Keratinocyte (primary cell): ENCODE data around the gene NODAL. TPM values are rescaled to one million over a fixed set of nuclear protein-coding genes. Genes with fewer than 3 reads are reported as not detected.
A peak's percentile ranks its signal among the peaks of the same experiment; 100 is the strongest.

Experiments
- DNase-seq: peaks from one replicate; pipeline ENCODE4 v3.0.0-alpha.2; 2011; ENCODE audit warnings: low read depth, missing footprints, low spot score
- FAIRE-seq: peaks from 2 replicates; lab custom pipeline; 2011; peaks lifted over from hg19 to GRCh38; lab: Jason Lieb, UNC
- H2AFZ ChIP-seq: 2 replicates; pipeline ENCODE4 v1.6.0; 2012; ENCODE audit warnings: low read length, control low read depth, inconsistent platforms; ENCODE audit not compliant: control insufficient read depth
- H3K27ac ChIP-seq: 2 replicates; pipeline ENCODE4 v1.5.1; 2011; ENCODE audit warnings: low read length; ENCODE audit not compliant: control insufficient read depth, insufficient read depth
- H3K27me3 ChIP-seq: 3 replicates; pipeline ENCODE4 v1.6.0; 2011; ENCODE audit warnings: low read length; ENCODE audit not compliant: control insufficient read depth, insufficient read depth; ENCODE audit errors: extremely low read depth
- H3K36me3 ChIP-seq, 2 experiments: 2 replicates in 1 of 2; 3 replicates in 1 of 2; pipeline ENCODE4 v1.5.1; 2011; ENCODE audit warnings: low read length in 2 of 2, mild to moderate bottlenecking in 1 of 2; ENCODE audit not compliant: control insufficient read depth in 2 of 2, insufficient read depth in 2 of 2; ENCODE audit errors: extremely low read depth in 1 of 2
- H3K4me1 ChIP-seq: 3 replicates; pipeline ENCODE4 v1.5.1; 2011; ENCODE audit warnings: low read length; ENCODE audit not compliant: control insufficient read depth, insufficient read depth; ENCODE audit errors: extremely low read depth
- H3K4me2 ChIP-seq: 3 replicates; pipeline ENCODE4 v1.6.0; 2011; ENCODE audit warnings: low read depth, low read length; ENCODE audit not compliant: control insufficient read depth, insufficient read depth; ENCODE audit errors: extremely low read depth
- H3K4me3 ChIP-seq, 3 experiments: fragments of 200-600 bp in 1 of 3; sonication (generic) in 1 of 3; 2 replicates in 2 of 3; 3 replicates in 1 of 3; pipeline ENCODE4 v1.5.1; 2011 to 2016; ENCODE audit warnings: low read length in 3 of 3, mild to moderate bottlenecking in 3 of 3, control low read depth in 2 of 3, inconsistent platforms in 1 of 3, low read depth in 1 of 3, mixed read lengths in 1 of 3, mixed run types in 1 of 3, moderate library complexity in 1 of 3; ENCODE audit not compliant: control insufficient read depth in 2 of 3, insufficient read depth in 2 of 3; ENCODE audit errors: extremely low read depth in 1 of 3
- H3K79me2 ChIP-seq: 2 replicates; pipeline ENCODE4 v1.6.0; 2012; ENCODE audit warnings: low read length; ENCODE audit not compliant: control insufficient read depth, insufficient read depth
- H3K9ac ChIP-seq: 3 replicates; pipeline ENCODE4 v1.6.0; 2011; ENCODE audit warnings: low read length; ENCODE audit not compliant: control insufficient read depth, insufficient read depth; ENCODE audit errors: extremely low read depth
- H3K9me1 ChIP-seq: 3 replicates; pipeline ENCODE4 v1.6.0; 2011; ENCODE audit warnings: low read length; ENCODE audit not compliant: control insufficient read depth, insufficient read depth; ENCODE audit errors: extremely low read depth
- H3K9me3 ChIP-seq: 2 replicates; pipeline ENCODE4 v1.5.1; 2012; ENCODE audit warnings: low read depth, low read length; ENCODE audit not compliant: control insufficient read depth
- H4K20me1 ChIP-seq: 3 replicates; pipeline ENCODE4 v1.6.0; 2011; ENCODE audit warnings: low read length; ENCODE audit not compliant: control insufficient read depth, insufficient read depth; ENCODE audit errors: extremely low read depth
- CTCF ChIP-seq, 3 experiments: IDR thresholded peaks in 1 of 3; conservative IDR thresholded peaks in 1 of 3; optimal IDR thresholded peaks in 1 of 3; 2 replicates in 2 of 3; 3 replicates in 1 of 3; pipeline versions ENCODE3 to v1.5.1; 2011; ENCODE audit warnings: low read length in 3 of 3, mild to moderate bottlenecking in 3 of 3, moderate library complexity in 2 of 3, control low read depth in 1 of 3, inconsistent platforms in 1 of 3; ENCODE audit not compliant: insufficient read depth in 2 of 3; ENCODE audit errors: extremely low read depth in 1 of 3
- EZH2 ChIP-seq: IDR thresholded peaks from one replicate; pipeline ENCODE4 v1.6.1; 2012; ENCODE audit warnings: inconsistent platforms, mild to moderate bottlenecking, low read length, moderate library complexity
- dilution Hi-C: fragments of 300-500 bp; cut with MboI; formaldehyde crosslinking; loops from one replicate; pipeline ENCODE4 v1.7.0; 2020; ENCODE audit warnings: low sequenced_read_pairs; ENCODE audit not compliant: extremely low pct_ligation_motif_present
- polyA minus RNA-seq, 3 experiments: library from RNA; depleted of rRNA, polyadenylated mRNA; stranded (reverse); fragments of >200 nt; gene quantifications; 1 replicate in 1 of 3; 2 replicates in 1 of 3; 3 replicates in 1 of 3; pipeline ENCODE4 v1.2.3, GENCODE V29; 2011
- polyA plus RNA-seq, 5 experiments: library from polyadenylated mRNA; depleted of rRNA in 3 of 5; stranded (reverse) in 3 of 5; stranded (forward) in 1 of 5; unstranded in 1 of 5; fragments of >200 nt; gene quantifications; 1 replicate in 1 of 5; 2 replicates in 3 of 5; 3 replicates in 1 of 5; pipeline versions ENCODE4 v1.2.1 to v1.2.3, GENCODE V29; 2011 to 2012; ENCODE audit warnings: missing spikeins in 2 of 5, low read depth in 1 of 5, low replicate concordance in 1 of 5

The NODAL gene
- polyA plus RNA-seq (0.30 to 0.46 TPM (median 0.45 TPM) in 3 replicates), polyA minus RNA-seq (0.58 to 0.92 TPM in 2 of 3 replicates, not detected in the other)
- polyA plus RNA-seq (2011; ENCODE audit: low read depth): 0.16 TPM
- polyA plus RNA-seq (2011; cell fraction: cytosol; rRNA removed): 0.12 and 0.31 TPM in 2 replicates
- 0.73 and 0.80 TPM in 2 replicates for polyA plus RNA-seq (2011; cell fraction: nucleus; rRNA removed)
- 0.36 TPM in 1 of 2 replicates, not detected in the other for polyA plus RNA-seq (2012; ENCODE audit: low replicate concordance)
- not detected for polyA minus RNA-seq (2011; cell fraction: cytosol; rRNA and poly(A)+ RNA removed)
- polyA minus RNA-seq (2011; cell fraction: nucleus; rRNA and poly(A)+ RNA removed): not detected in 2 replicates

DNA sequence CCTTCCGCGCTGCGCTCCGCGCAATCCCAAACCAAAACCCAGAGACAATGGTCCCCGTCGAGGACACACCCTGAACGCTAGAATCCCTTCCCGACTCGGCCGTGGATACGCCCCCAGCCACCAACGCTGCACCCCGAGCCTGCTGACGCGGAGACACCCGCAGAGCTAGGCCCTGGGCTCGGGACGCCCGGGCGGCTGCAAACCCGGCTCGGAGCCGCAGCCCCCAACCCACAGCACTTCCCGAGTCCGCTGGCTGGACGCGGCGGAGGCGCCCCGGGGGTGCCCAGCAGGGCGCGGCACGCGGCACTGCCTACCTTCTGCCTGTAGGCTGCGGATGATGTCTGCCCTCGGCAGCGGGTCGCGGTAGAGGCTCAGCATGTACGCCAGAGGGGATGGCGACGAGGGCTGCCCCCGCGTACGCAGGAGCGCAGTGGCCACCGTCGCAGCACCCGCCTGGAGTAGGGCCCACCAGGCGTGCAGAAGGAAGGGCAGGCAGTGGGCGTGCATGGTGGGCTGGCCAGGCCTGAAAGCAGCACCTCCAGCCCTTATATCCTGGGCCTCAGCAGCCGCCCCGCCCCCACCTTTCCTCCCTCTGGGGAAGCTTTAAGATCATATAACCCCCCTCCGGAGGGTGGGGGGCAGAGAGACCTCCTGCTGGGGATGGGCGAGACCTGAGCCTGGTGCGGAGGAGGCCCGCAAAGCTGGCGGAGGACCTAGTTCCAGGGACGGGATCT, at the start of gene NODAL:
TSS of gene NODAL (minus strand) at position 521 of the 734 bp plus-strand sequence. CDS start at position 507, 14 bp downstream.
- H3K9me1 ChIP-seq: no peaks in the 10 kb centered on the region
- DNase-seq (no peak), FAIRE-seq (no peak)
- TF ChIP-seq EZH2: no peak
- no peak for TF ChIP-seq CTCF (optimal IDR thresholded peaks at IDR 0.05 in 1 of 3, IDR thresholded peaks at IDR 0.05 in 1 of 3, conservative IDR thresholded peaks at IDR 0.05 in 1 of 3; ENCODE audit: extremely low read depth in 1 of 3, insufficient read depth in 2 of 3, low read length in 3 of 3)
- dilution Hi-C loops: no loop called here
- no peak within 1 kb of the TSS for H3K9ac ChIP-seq
- H3K36me3 ChIP-seq: no peaks in the 10 kb centered on the region
- peaks cover 18% of the 10 kb centered on the region for H3K4me1 ChIP-seq
- H2AFZ ChIP-seq: peak within 1 kb of the TSS; percentile 57
- no peaks in the 10 kb centered on the region for H3K9me3 ChIP-seq
- H3K27ac ChIP-seq: no peak within 1 kb of the TSS
- H4K20me1 ChIP-seq: no peaks in the 10 kb centered on the region
- no peaks in the 10 kb centered on the region for H3K79me2 ChIP-seq
- peak within 1 kb of the TSS in 1 of 3 experiments; percentile 19 for H3K4me3 ChIP-seq
- peaks cover 34% of the 10 kb centered on the region for H3K27me3 ChIP-seq
- H3K4me2 ChIP-seq: peak within 1 kb of the TSS; percentile 31

DNA sequence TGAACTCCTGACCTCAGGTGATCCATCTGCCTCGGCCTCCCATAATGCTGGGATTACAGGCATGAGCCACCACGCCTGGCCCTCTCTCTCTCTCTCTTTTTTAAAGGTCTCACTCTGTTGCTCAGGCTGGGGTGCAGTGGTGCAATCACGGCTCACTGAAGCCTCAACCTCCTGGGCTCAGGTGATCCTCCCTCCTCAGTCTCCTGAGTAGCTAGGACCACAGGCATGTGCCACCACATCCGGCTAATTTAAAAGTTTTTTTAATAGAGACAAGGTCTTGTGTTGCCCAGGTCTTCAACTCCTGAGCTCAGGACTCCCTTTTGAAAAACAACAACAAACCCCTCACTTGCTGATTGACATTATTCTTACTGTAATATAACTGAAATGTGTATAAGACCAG, 48.7 kb upstream of the NODAL start:
- H2AFZ ChIP-seq: no peak overlapping the region
- H3K79me2 ChIP-seq: no peaks in the 10 kb centered on the region
- H3K9ac ChIP-seq: no peak overlapping the region
- H3K4me1 ChIP-seq: peaks cover 11% of the 10 kb centered on the region
- no peak overlapping the region for H3K4me3 ChIP-seq
- H3K4me2 ChIP-seq: no peak overlapping the region
- H3K36me3 ChIP-seq: peaks cover 0 to 3% of the 10 kb centered on the region in 2 experiments
- no peaks in the 10 kb centered on the region for H3K27me3 ChIP-seq
- no peaks in the 10 kb centered on the region for H3K9me3 ChIP-seq
- no peak for TF ChIP-seq EZH2
- TF ChIP-seq CTCF (optimal IDR thresholded peaks at IDR 0.05 in 1 of 3, IDR thresholded peaks at IDR 0.05 in 1 of 3, conservative IDR thresholded peaks at IDR 0.05 in 1 of 3; ENCODE audit: extremely low read depth in 1 of 3, insufficient read depth in 2 of 3, low read length in 3 of 3): no peak
- no peaks in the 10 kb centered on the region for H3K9me1 ChIP-seq
- H3K27ac ChIP-seq: no peak overlapping the region
- no peaks in the 10 kb centered on the region for H4K20me1 ChIP-seq
- no peak for DNase-seq
- FAIRE-seq: no peak
- dilution Hi-C loops: no loop called here
